Fibroblast of mammary gland (primary cell): ENCODE results near the gene SLC35A2.

Source experiments
- DNase-seq: peaks from one replicate; pipeline ENCODE4 v3.0.0-alpha.2; 2010; ENCODE audit warnings: low read depth
- H3K4me3 ChIP-seq: 2 replicates; pipeline ENCODE4 v1.5.1; 2011; ENCODE audit warnings: low read depth, mild to moderate bottlenecking, low read length, moderate library complexity; ENCODE audit not compliant: control insufficient read depth
- TF ChIP-seq, protein P1 (sequence below): conservative IDR thresholded peaks from 2 replicates; pipeline ENCODE4 v1.5.1; 2011; ENCODE audit warnings: low read depth, low read length, inconsistent platforms; ENCODE audit not compliant: control insufficient read depth, insufficient read depth

The SLC35A2 gene

DNA sequence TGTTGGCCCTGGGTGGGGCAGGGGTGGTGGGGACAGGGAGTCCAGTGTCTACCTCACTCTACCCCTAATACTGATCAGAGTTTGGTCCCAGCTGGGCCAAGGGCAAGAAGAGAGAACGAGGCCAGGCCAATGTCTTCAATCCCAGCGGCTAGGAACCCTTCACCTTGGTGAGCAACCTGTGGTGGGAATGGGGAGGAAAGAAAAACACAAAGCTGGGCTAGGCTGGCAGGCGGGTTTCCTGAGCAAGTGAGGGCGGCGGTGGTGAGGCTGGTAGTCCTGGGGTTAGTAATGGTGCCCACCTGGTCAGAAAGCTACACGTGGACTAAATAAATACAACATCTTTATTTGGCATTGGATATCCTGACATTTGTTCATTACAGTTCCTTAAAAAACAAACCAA lies 8.2 kb downstream of the SLC35A2 start:
- DNase-seq, result no peak
- TF ChIP-seq, protein P1, sequence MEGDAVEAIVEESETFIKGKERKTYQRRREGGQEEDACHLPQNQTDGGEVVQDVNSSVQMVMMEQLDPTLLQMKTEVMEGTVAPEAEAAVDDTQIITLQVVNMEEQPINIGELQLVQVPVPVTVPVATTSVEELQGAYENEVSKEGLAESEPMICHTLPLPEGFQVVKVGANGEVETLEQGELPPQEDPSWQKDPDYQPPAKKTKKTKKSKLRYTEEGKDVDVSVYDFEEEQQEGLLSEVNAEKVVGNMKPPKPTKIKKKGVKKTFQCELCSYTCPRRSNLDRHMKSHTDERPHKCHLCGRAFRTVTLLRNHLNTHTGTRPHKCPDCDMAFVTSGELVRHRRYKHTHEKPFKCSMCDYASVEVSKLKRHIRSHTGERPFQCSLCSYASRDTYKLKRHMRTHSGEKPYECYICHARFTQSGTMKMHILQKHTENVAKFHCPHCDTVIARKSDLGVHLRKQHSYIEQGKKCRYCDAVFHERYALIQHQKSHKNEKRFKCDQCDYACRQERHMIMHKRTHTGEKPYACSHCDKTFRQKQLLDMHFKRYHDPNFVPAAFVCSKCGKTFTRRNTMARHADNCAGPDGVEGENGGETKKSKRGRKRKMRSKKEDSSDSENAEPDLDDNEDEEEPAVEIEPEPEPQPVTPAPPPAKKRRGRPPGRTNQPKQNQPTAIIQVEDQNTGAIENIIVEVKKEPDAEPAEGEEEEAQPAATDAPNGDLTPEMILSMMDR, result no peak
- no peak overlapping the region for H3K4me3 ChIP-seq

DNA sequence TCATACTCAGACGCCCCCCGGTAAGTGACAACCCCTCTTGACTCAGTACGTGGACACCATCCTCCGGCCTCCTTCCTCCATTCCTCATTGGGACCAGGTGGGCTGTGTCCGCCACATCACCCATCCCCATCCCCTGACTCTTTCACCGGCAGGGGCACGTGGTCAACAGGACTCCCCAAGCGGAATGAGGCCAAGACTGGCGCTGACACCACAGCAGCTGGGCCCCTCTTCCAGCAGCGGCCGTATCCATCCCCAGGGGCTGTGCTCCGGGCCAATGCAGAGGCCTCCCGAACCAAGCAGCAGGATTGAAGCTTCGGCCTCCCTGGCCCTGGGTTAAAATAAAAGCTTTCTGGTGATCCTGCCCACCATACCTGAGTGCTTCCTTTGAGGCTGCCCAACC lies 8.7 kb downstream of the SLC35A2 start:
- TF ChIP-seq, protein P1, result no peak
- no peak for DNase-seq
- no peak overlapping the region for H3K4me3 ChIP-seq

DNA sequence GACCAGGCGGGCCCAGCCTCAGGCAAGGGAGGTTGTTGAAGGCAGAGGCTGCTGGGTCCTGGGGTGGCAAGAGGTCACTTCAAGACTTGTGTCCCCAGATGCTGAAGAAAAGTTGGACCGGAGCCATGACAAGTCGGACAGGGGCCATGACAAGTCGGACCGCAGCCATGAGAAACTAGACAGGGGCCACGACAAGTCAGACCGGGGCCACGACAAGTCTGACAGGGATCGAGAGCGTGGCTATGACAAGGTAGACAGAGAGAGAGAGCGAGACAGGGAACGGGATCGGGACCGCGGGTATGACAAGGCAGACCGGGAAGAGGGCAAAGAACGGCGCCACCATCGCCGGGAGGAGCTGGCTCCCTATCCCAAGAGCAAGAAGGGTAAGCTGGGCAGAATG lies 9.3 kb downstream of the SLC35A2 start:
- TF ChIP-seq, protein P1, result no peak
- no peak for DNase-seq
- H3K4me3 ChIP-seq, result no peak overlapping the region

DNA sequence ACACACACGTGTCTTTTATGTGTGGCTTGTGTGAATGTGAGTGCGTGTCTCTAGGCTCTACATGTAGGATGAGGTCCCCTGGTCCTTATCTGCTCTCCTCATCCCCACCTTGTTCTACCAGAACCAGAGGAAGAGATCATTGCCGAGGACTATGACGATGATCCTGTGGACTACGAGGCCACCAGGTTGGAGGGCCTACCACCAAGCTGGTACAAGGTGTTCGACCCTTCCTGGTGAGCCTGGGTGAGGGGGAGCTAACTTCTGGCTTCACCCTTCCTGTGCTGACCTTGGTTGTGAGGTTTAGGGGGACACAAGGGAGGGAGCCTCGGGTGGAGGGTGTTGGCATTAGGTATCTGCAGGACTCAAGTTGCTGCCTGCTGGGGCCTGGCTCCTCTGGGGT lies 10.4 kb downstream of the SLC35A2 start:
- no peak overlapping the region for H3K4me3 ChIP-seq
- TF ChIP-seq, protein P1, result no peak
- DNase-seq, result no peak

DNA sequence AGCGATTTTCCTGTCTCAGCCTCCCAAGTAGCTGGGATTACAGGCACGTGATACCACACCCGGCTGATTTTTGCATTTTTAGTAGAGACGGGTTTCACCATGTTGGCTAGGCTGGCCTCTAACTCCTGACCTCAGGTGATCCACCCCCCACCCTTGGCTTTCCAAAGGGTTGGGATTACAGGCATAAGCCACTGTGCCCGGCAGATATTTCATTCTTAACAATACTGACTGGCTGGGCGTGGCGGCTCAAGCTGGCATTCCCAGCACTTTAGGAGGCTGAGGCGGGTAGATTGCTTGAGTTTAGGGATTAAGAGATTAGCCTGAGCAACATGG lies 12.4 kb downstream of the SLC35A2 start:
- H3K4me3 ChIP-seq, result no peak overlapping the region

DNA sequence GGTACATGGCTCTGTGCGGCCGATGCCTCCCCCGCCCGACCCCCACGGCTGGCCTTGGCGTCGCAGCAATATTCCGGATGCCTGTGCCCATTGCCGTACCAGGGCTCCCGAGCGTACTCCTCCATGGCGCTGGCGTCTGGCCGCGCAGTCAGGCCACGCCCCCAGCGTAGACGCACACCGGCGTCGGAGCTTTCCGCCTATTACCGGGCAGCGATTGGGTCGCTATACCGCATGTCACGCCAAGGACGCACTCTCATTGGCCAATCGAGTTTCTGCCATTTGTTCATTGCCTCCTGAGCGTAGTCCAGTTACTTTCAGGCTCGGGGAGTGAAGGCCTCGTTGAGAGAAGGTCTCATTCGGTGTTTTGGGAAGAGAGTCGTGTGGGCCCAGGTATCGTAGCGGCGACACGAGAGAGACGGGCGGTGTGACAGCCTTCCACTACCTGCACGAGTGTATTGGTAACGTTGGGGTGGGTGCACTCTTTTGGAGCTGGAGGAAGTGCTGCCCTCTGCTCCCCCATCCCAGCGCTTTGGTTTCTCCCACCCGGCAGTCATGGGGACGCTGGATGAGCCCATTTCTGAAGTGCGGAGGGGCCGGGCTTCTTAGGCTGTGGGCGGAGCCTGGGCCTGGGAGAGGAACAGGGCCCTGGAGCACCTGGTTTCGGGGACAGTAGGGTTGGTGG lies 13.7 kb downstream of the SLC35A2 start, which contains the start of the genes PQBP1 and TIMM17B:
PQBP1 (plus strand) TSS at position 306 of the 682 bp plus-strand sequence. CDS start 580 bp downstream, outside the sequence.
TIMM17B (minus strand) TSS at position 144 of the 682 bp plus-strand sequence; CDS start at position 125, 19 bp downstream.
- TF ChIP-seq, protein P1, result no peak
- DNase-seq, result peak; percentile 95
- peak within 1 kb of the TSS; percentile 80 for H3K4me3 ChIP-seq

More for the DNA sequence above, 12.4 kb downstream of the SLC35A2 start:
- TF ChIP-seq, protein P1, result no peak
- DNase-seq, result no peak
